Panc1 (cell line): ENCODE results near the gene EDRF1. TPM values are rescaled to one million over a fixed set of nuclear protein-coding genes. Genes with fewer than 3 reads are reported as not detected.

Source experiments
- ATAC-seq: fragments of 200-7000 bp; cut with Tn5 transposase; 2 replicates; pipeline ENCODE4 v1.9.1; 2020; ENCODE audit warnings: mild to moderate bottlenecking, moderate library complexity
- BruUV-seq: library from RNA; stranded (reverse); fragments of 400-500 nt; replicated peaks from 2 replicates; lab custom pipeline; 2021; lab: Mats Ljungman, UMichigan
- CTCF ChIA-PET: fragments of 300-600 bp; sonication (Branson Sonifier 250); formaldehyde crosslinking; loops from one replicate; lab custom pipeline; 2022; ENCODE audit warnings: antibody characterized with exemption; lab: Charles Lee
- POLR2A ChIA-PET: fragments of 300-600 bp; sonication (Branson Sonifier 250); formaldehyde crosslinking; loops from one replicate; lab custom pipeline; 2022; ENCODE audit warnings: antibody characterized with exemption; lab: Charles Lee
- DNase-seq: peaks from one replicate; pipeline ENCODE4 v3.0.0-alpha.2; 2010; ENCODE audit warnings: low read depth, low spot score
- H3K27ac ChIP-seq: 2 replicates; pipeline ENCODE4 v1.5.1; 2011; ENCODE audit warnings: mild to moderate bottlenecking, low read length, inconsistent platforms
- H3K27me3 ChIP-seq: fragments of 200-500 bp; sonication (Bioruptor generic); 2 replicates; pipeline ENCODE4 v1.6.0; 2014; ENCODE audit warnings: low read length, inconsistent platforms; ENCODE audit not compliant: control insufficient read depth, insufficient read depth
- H3K36me3 ChIP-seq: fragments of 200-500 bp; sonication (Bioruptor generic); 2 replicates; pipeline ENCODE4 v1.5.1; 2014; ENCODE audit warnings: inconsistent platforms, mild to moderate bottlenecking, low read length, moderate library complexity; ENCODE audit not compliant: control insufficient read depth, insufficient read depth
- H3K4me1 ChIP-seq: 2 replicates; pipeline ENCODE4 v1.5.1; 2011; ENCODE audit warnings: inconsistent platforms, mild to moderate bottlenecking, low read length, moderate library complexity; ENCODE audit not compliant: control insufficient read depth, insufficient read depth
- H3K4me3 ChIP-seq, 2 experiments: 2 replicates each; pipeline ENCODE4 v1.5.1; 2011 to 2012; ENCODE audit warnings: low read depth in 2 of 2, low read length in 2 of 2, mild to moderate bottlenecking in 2 of 2, inconsistent platforms in 1 of 2, moderate library complexity in 1 of 2
- H3K9me3 ChIP-seq: fragments of 200-500 bp; sonication (Bioruptor generic); 2 replicates; pipeline ENCODE4 v1.5.1; 2014; ENCODE audit warnings: low read depth, mild to moderate bottlenecking, inconsistent platforms, low read length, moderate library complexity; ENCODE audit not compliant: control insufficient read depth, insufficient read depth
- CTCF ChIP-seq: fragments of 450-650 bp; IDR thresholded peaks from 2 replicates; pipeline ENCODE4 v1.5.1; 2017; ENCODE audit warnings: mild to moderate bottlenecking
- POLR2AphosphoS5 ChIP-seq: IDR thresholded peaks from 2 replicates; pipeline ENCODE4 v1.6.1; 2012; ENCODE audit warnings: mild to moderate bottlenecking, low read depth, low read length, moderate library complexity
- REST ChIP-seq, 2 experiments: IDR thresholded peaks; 2 replicates each; pipeline ENCODE4 v1.6.1; 2011 to 2012; ENCODE audit warnings: low read depth in 2 of 2, control low read depth in 1 of 2, low read length in 1 of 2, mild to moderate bottlenecking in 1 of 2, moderate library complexity in 1 of 2; ENCODE audit not compliant: insufficient read depth in 1 of 2
- SIN3A ChIP-seq: IDR thresholded peaks from 2 replicates; pipeline ENCODE4 v1.6.1; 2012; ENCODE audit warnings: low read depth, mild to moderate bottlenecking, low read length, moderate library complexity, borderline replicate concordance; ENCODE audit not compliant: insufficient read depth
- TCF7L2 ChIP-seq: IDR thresholded peaks from 2 replicates; pipeline ENCODE4 v1.6.1; 2011; ENCODE audit warnings: mild to moderate bottlenecking, low read depth, low read length, inconsistent platforms
- in situ Hi-C: cut with HindIII; loops from 2 replicates; pipeline ENCODE4 v1.10.0; 2016; ENCODE audit warnings: low sequenced_read_pairs, low pct_unique_long_range_greater_than_20kb
- intact Hi-C: fragments of 100-400 bp; cut with micrococcal nuclease; formaldehyde crosslinking; loops from one replicate; pipeline ENCODE4 v1.10.0; 2022; ENCODE audit not compliant: unreplicated experiment
- total RNA-seq: library from RNA; stranded (reverse); gene quantifications from one replicate; pipeline ENCODE4 v1.2.1, GENCODE V29; 2021; ENCODE audit not compliant: unreplicated experiment

The EDRF1 gene
- total RNA-seq, 1 experiment from 2014 or later, result 36.3 TPM

GRCh38 chr10:125683063-125683462, 36.4 kb upstream of the EDRF1 start, which contains the start of gene TEX36:
TEX36 (minus strand) TSS chr10:125683163; CDS start chr10:125682989, 174 bp downstream.
- Histone ChIP-seq H3K4me3 (no peak within 1 kb of the TSS), H3K27me3 (no peaks in the 10 kb centered on the region; the same call in 1 of the 2 replicates), H3K9me3 (no peaks in the 10 kb centered on the region), H3K36me3 (no peaks in the 10 kb centered on the region), H3K4me1 (no peaks in the 10 kb centered on the region), H3K27ac (no peak within 1 kb of the TSS)
- CTCF ChIA-PET, result no interaction called here
- ATAC-seq (no peak), DNase-seq (no peak)
- intact Hi-C loops (no loop called here), in situ Hi-C loops (no loop called here)
- BruUV-seq, result no TSS peak
- POLR2A ChIA-PET, result no interaction called here
- TF ChIP-seq TCF7L2, result no peak
- TF ChIP-seq REST (IDR thresholded peaks at IDR 0.05; ENCODE audit: insufficient read depth in 1 of 2, low read depth in 2 of 2, low read length in 1 of 2), result no peak
- no peak for TF ChIP-seq CTCF
- no peak for TF ChIP-seq POLR2AphosphoS5
- TF ChIP-seq SIN3A, result no peak

GRCh38 chr10:125683821-125684220, 35.7 kb upstream of the EDRF1 start:
- intact Hi-C loops, result no loop called here
- DNase-seq (no peak), ATAC-seq (no peak)
- TF ChIP-seq CTCF, result no peak
- Histone ChIP-seq H3K4me1 (no peaks in the 10 kb centered on the region), H3K9me3 (no peaks in the 10 kb centered on the region), H3K27me3 (no peaks in the 10 kb centered on the region; the same call in 1 of the 2 replicates), H3K27ac (no peak overlapping the region), H3K4me3 (no peak overlapping the region), H3K36me3 (no peaks in the 10 kb centered on the region)
- BruUV-seq, result no TSS peak
- in situ Hi-C loops, result no loop called here
- ChIA-PET CTCF (no interaction called here), POLR2A (no interaction called here)
